Bronchus fibroblast of lung (primary cell): ENCODE data around the gene TMEM250. TPM values are rescaled to one million over a fixed set of nuclear protein-coding genes. Genes with fewer than 3 reads are reported as not detected.

ENCODE experiments used
- total RNA-seq: library from RNA; depleted of rRNA; stranded (reverse); fragments of >200 nt; gene quantifications from 2 replicates; pipeline ENCODE4 v1.2.3, GENCODE V29; 2015

TMEM250 gene, protein sequence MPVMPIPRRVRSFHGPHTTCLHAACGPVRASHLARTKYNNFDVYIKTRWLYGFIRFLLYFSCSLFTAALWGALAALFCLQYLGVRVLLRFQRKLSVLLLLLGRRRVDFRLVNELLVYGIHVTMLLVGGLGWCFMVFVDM
- 31.4 and 33.3 TPM in 2 replicates for total RNA-seq

DNA sequence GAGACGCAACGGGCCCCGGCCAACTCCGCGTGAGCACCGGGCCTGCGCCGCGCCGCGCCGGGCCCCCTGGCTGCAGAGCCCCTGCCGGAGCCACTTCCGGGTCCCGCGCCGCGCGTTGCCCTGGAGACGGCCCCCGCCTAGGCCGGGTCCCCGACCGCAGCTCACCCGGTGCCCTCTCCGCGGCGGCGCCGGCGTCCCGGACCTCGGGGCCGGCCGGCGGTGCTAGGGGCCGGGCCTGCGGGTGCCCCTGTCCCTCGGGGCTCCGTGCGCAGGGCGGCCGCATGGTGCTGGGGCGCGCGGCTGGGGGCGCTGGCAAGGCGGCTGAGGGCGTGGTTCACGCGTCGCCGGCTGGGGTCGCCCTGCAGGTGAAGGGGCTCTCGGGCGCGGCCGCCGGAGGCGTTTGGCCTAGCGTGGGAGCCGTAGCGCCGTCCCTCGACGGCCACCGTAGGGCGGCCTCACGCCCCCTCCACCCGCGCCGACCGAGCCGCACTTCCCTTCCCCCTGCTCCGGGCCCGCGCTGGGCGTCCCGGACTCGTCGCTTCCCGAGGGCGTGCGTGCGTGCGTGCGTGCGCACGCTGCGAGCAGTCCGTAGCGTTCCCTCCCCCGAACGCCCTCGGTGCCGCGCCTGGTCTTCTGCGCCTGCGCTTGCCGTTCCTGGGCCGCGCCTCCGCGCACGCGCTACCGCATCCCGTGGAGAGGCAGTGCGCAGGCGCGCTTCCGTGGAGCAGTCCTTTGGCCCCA lies at the start of gene TMEM250:
Gene TMEM250, minus strand, starts transcription at position 556 of the 741 bp plus-strand sequence. CDS start 1,975 bp downstream, outside the sequence.

GRCh38 chr9:136095070-136096058 lies 23.3 kb downstream of the TMEM250 start, which contains the start of gene NACC2:
TSS of gene NACC2 (minus strand) at chr9:136095289. CDS start at chr9:136050521, 44,768 bp downstream.

Other genes with a start within 250 kb of the TMEM250 start
- 18.7 and 22.9 TPM in 2 replicates for gene CAMSAP1, start 211.3 kb downstream of the TMEM250 start, total RNA-seq
- gene UBAC1, start 157.5 kb downstream of the TMEM250 start, total RNA-seq = 40.9 and 43.9 TPM in 2 replicates
- gene NACC2, start 23.6 kb downstream of the TMEM250 start, total RNA-seq = 16.9 and 17.1 TPM in 2 replicates
- not detected in 2 replicates for gene LHX3, start 86.3 kb upstream of the TMEM250 start, total RNA-seq
- 17.1 and 20.3 TPM in 2 replicates for gene QSOX2, start 126.9 kb upstream of the TMEM250 start, total RNA-seq
- not detected in 2 replicates for gene CCDC187, start 185.2 kb upstream of the TMEM250 start, total RNA-seq
- 99.4 and 110 TPM in 2 replicates for gene GPSM1, start 208.7 kb upstream of the TMEM250 start, total RNA-seq
- gene DNLZ, start 244.9 kb upstream of the TMEM250 start, total RNA-seq = 53.7 and 65.4 TPM in 2 replicates